ENCODE measurements around the gene GNA14. TPM values are rescaled to one million over a fixed set of nuclear protein-coding genes. Genes with fewer than 3 reads are reported as not detected.
"Not testable (repeated sequence)": the region's sequence is repeated elsewhere in the genome, so short reads cannot be mapped to it uniquely, and the experiment has no call there.

Gene GNA14
- polyA plus RNA-seq, 1 donor from 2014 or later = 0.40 TPM

DNA sequence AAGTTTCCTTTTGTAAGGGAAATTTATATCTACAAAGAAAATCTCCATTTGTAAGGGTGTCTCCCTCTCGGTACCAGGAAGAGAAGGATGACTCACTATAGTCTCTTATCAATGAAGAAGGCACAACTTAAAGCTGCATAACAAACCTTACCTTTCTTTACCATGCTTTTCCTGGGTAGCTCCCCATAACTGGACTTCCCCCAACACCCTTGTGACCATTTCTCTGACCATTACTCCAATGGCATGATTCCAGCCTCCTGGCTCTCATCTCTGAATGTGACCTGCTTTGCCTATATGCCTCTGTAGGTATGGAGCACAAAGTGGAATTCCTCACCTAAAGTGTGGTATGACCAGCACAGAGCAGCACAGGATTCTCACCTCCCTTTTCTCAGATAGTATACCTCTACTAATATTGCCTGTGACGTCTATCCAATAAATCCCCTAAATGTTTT lies 62.8 kb downstream of the GNA14 start:
- Histone ChIP-seq H3K27ac (ENCODE audit: low read length) (no peak overlapping the region), H3K4me2 (ENCODE audit: low read length) (no peak overlapping the region), H2AFZ (ENCODE audit: low read depth, low read length) (no peak overlapping the region), H3K4me3 (ENCODE audit: low read length) (no peak overlapping the region), H3K9me3 (ENCODE audit: low read length) (no peaks in the 10 kb centered on the region), H3K27me3 (ENCODE audit: insufficient read depth, low read depth, low read length) (no peaks in the 10 kb centered on the region), H3K36me3 (ENCODE audit: insufficient read depth, low read length) (no peaks in the 10 kb centered on the region), H3F3A (ENCODE audit: insufficient read depth, low read length, poor library complexity, severe bottlenecking) (no peaks in the 10 kb centered on the region), H3K9me2 (ENCODE audit: insufficient read depth, low read length) (no peaks in the 10 kb centered on the region), H4K20me1 (ENCODE audit: insufficient read depth) (no peaks in the 10 kb centered on the region), H3K9ac (ENCODE audit: low read length) (no peak overlapping the region), H3K79me2 (replicated peaks; ENCODE audit: insufficient read depth, low read length) (no peaks in the 10 kb centered on the region)
- TF ChIP-seq POLR2AphosphoS5 (IDR thresholded peaks at IDR 0.05) = no peak
- TF ChIP-seq MXI1 (conservative IDR thresholded peaks at IDR 0.05; ENCODE audit: poor library complexity, severe bottlenecking) = no peak
- no peak for TF ChIP-seq REST (IDR thresholded peaks at IDR 0.05; ENCODE audit: borderline replicate concordance)
- no peak for TF ChIP-seq EZH2 (IDR thresholded peaks at IDR 0.05; ENCODE audit: borderline replicate concordance, insufficient read depth, low read length, poor library complexity, severe bottlenecking)
- no peak for TF ChIP-seq EP300 (conservative IDR thresholded peaks at IDR 0.05; ENCODE audit: poor library complexity, severe bottlenecking)
- no peak for TF ChIP-seq TAF1 (IDR thresholded peaks at IDR 0.05; ENCODE audit: low read depth)
- TF ChIP-seq SMC3 (conservative IDR thresholded peaks at IDR 0.05; ENCODE audit: poor library complexity) = no peak
- no peak for TF ChIP-seq RAD21 (conservative IDR thresholded peaks at IDR 0.05)
- TF ChIP-seq, protein P1, sequence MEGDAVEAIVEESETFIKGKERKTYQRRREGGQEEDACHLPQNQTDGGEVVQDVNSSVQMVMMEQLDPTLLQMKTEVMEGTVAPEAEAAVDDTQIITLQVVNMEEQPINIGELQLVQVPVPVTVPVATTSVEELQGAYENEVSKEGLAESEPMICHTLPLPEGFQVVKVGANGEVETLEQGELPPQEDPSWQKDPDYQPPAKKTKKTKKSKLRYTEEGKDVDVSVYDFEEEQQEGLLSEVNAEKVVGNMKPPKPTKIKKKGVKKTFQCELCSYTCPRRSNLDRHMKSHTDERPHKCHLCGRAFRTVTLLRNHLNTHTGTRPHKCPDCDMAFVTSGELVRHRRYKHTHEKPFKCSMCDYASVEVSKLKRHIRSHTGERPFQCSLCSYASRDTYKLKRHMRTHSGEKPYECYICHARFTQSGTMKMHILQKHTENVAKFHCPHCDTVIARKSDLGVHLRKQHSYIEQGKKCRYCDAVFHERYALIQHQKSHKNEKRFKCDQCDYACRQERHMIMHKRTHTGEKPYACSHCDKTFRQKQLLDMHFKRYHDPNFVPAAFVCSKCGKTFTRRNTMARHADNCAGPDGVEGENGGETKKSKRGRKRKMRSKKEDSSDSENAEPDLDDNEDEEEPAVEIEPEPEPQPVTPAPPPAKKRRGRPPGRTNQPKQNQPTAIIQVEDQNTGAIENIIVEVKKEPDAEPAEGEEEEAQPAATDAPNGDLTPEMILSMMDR (IDR thresholded peaks at IDR 0.05; ENCODE audit: poor library complexity, severe bottlenecking) = no peak

DNA sequence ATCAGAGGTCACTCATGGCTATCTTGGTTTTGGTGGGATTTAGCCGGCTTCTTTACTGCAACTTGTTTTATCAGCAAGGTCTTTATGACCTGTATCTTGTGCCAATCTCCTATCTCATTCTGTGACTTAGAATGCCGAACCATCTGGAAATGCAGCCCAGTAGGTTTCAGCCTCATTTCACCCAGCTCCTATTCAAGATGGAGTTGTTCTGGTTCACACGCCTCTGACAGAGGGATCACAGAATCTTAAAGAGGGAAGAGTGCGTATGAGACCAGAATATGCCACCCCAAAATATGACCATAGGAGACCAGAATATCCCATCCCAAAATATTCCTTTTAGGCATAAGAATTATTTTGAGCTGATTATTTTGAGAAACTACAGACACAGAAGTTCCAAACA lies 63.2 kb downstream of the GNA14 start:
- H4K20me1 ChIP-seq (ENCODE audit: insufficient read depth); H3K79me2 ChIP-seq (replicated peaks; ENCODE audit: insufficient read depth, low read length); H3K27me3 ChIP-seq (ENCODE audit: insufficient read depth, low read depth, low read length); H3F3A ChIP-seq (ENCODE audit: insufficient read depth, low read length, poor library complexity, severe bottlenecking); H3K9ac ChIP-seq (ENCODE audit: low read length); H3K9me3 ChIP-seq (ENCODE audit: low read length); H3K27ac ChIP-seq (ENCODE audit: low read length); H3K9me2 ChIP-seq (ENCODE audit: insufficient read depth, low read length); H3K4me3 ChIP-seq (ENCODE audit: low read length); H2AFZ ChIP-seq (ENCODE audit: low read depth, low read length); H3K36me3 ChIP-seq (ENCODE audit: insufficient read depth, low read length); H3K4me2 ChIP-seq (ENCODE audit: low read length): not testable (repeated sequence)
